Neural cell (in vitro differentiated cells): ENCODE data around the gene GPR107. TPM values are rescaled to one million over a fixed set of nuclear protein-coding genes. Genes with fewer than 3 reads are reported as not detected.

ENCODE experiments used
- H2AFZ ChIP-seq: fragments of 200-600, 300-800 bp; sonication (generic), shearing (Covaris generic); 2 replicates; pipeline ENCODE4 v1.6.0; 2014; ENCODE audit warnings: low read depth, mild to moderate bottlenecking, antibody characterized with exemption, low read length, moderate library complexity
- H3F3A ChIP-seq: fragments of 200-600 bp; shearing (Covaris generic); 2 replicates; pipeline ENCODE4 v1.6.1; 2016; ENCODE audit warnings: mild to moderate bottlenecking, moderate library complexity, mixed read lengths, antibody characterized with exemption, low read length; ENCODE audit not compliant: insufficient read depth, poor library complexity, severe bottlenecking
- H3K27ac ChIP-seq: fragments of 200-600, 300-800 bp; sonication (generic), shearing (Covaris generic); 2 replicates; pipeline ENCODE4 v1.5.1; 2014; ENCODE audit warnings: mild to moderate bottlenecking, low read length, moderate library complexity
- H3K27me3 ChIP-seq: fragments of 300-800, 200-600 bp; sonication (generic), shearing (Covaris generic); 2 replicates; pipeline ENCODE4 v1.6.0; 2014; ENCODE audit warnings: mild to moderate bottlenecking, low read depth, low read length, moderate library complexity; ENCODE audit not compliant: insufficient read depth
- H3K36me3 ChIP-seq: fragments of 300-800, 200-600 bp; sonication (generic), shearing (Covaris generic); 2 replicates; pipeline ENCODE4 v1.5.1; 2014; ENCODE audit warnings: mild to moderate bottlenecking, antibody characterized with exemption, low read length, moderate library complexity; ENCODE audit not compliant: insufficient read depth
- H3K4me2 ChIP-seq: fragments of 300-800, 200-600 bp; sonication (generic), shearing (Covaris generic); 2 replicates; pipeline ENCODE4 v1.6.0; 2014; ENCODE audit warnings: mild to moderate bottlenecking, low read length
- H3K4me3 ChIP-seq: fragments of 300-800, 200-600 bp; sonication (generic), shearing (Covaris generic); 2 replicates; pipeline ENCODE4 v1.5.1; 2014; ENCODE audit warnings: mild to moderate bottlenecking, low read length, moderate library complexity
- H3K79me2 ChIP-seq: fragments of 200-600 bp; shearing (Covaris generic); replicated peaks from 2 replicates; pipeline ENCODE4 v1.6.0; 2014; ENCODE audit warnings: mild to moderate bottlenecking, low read length, moderate library complexity; ENCODE audit not compliant: insufficient read depth
- H3K9ac ChIP-seq: fragments of 300-800, 200-600 bp; sonication (generic), shearing (Covaris generic); 2 replicates; pipeline ENCODE4 v1.6.1; 2016; ENCODE audit warnings: mild to moderate bottlenecking, low read length, mixed read lengths
- H3K9me2 ChIP-seq: fragments of 200-600 bp; shearing (Covaris generic); 2 replicates; pipeline ENCODE4 v1.6.1; 2016; ENCODE audit warnings: mild to moderate bottlenecking, low read length, mixed read lengths; ENCODE audit not compliant: insufficient read depth
- H3K9me3 ChIP-seq: fragments of 200-600, 300-800 bp; sonication (generic), shearing (Covaris generic); 2 replicates; pipeline ENCODE4 v1.6.1; 2016; ENCODE audit warnings: mild to moderate bottlenecking, mixed run types, low read length, moderate library complexity, mixed read lengths
- H4K20me1 ChIP-seq: fragments of 200-600 bp; shearing (Covaris generic); 2 replicates; pipeline ENCODE4 v1.6.1; 2016; ENCODE audit warnings: mild to moderate bottlenecking, mixed run types; ENCODE audit not compliant: insufficient read depth
- EP300 ChIP-seq: fragments of 450-650 bp; conservative IDR thresholded peaks from 2 replicates; pipeline ENCODE4 v1.6.1; 2014; ENCODE audit warnings: antibody characterized with exemption, mild to moderate bottlenecking, moderate library complexity; ENCODE audit not compliant: poor library complexity, severe bottlenecking
- EZH2 ChIP-seq: fragments of 200-600, 300-800 bp; shearing (Covaris generic), sonication (generic); IDR thresholded peaks from 2 replicates; pipeline ENCODE4 v1.6.1; 2014; ENCODE audit warnings: antibody characterized with exemption, low read length, borderline replicate concordance, mild to moderate bottlenecking; ENCODE audit not compliant: insufficient read depth, poor library complexity, severe bottlenecking
- MXI1 ChIP-seq: fragments of 450-650 bp; conservative IDR thresholded peaks from 2 replicates; pipeline ENCODE4 v1.6.1; 2014; ENCODE audit warnings: antibody characterized with exemption, mild to moderate bottlenecking; ENCODE audit not compliant: poor library complexity, severe bottlenecking
- POLR2AphosphoS5 ChIP-seq: IDR thresholded peaks from 2 replicates; pipeline ENCODE4 v1.6.1; 2012
- RAD21 ChIP-seq: fragments of 450-650 bp; conservative IDR thresholded peaks from 2 replicates; pipeline ENCODE4 v1.6.1; 2014; ENCODE audit warnings: antibody characterized with exemption, mild to moderate bottlenecking, moderate library complexity
- SMC3 ChIP-seq: fragments of 450-650 bp; conservative IDR thresholded peaks from 2 replicates; pipeline ENCODE4 v1.6.1; 2014; ENCODE audit warnings: antibody characterized with exemption, mild to moderate bottlenecking, moderate library complexity; ENCODE audit not compliant: poor library complexity
- TAF1 ChIP-seq: IDR thresholded peaks from 2 replicates; pipeline ENCODE4 v1.6.1; 2012; ENCODE audit warnings: low read depth
- polyA plus RNA-seq: library from polyadenylated mRNA; depleted of rRNA; stranded (reverse); fragments of >200 nt; gene quantifications from 2 replicates; pipeline ENCODE4 v1.2.3, GENCODE V29; 2014
- TF ChIP-seq, protein P1 (sequence below): fragments of 450-650 bp; IDR thresholded peaks from 2 replicates; pipeline ENCODE4 v1.5.1; 2014; ENCODE audit warnings: antibody characterized with exemption, mild to moderate bottlenecking, moderate library complexity; ENCODE audit not compliant: poor library complexity, severe bottlenecking
- TF ChIP-seq, protein P2 (sequence below): IDR thresholded peaks from 2 replicates; pipeline ENCODE4 v1.6.1; 2012; ENCODE audit warnings: borderline replicate concordance

GPR107 gene
- polyA plus RNA-seq, 1 donor from 2014 or later, result 21.5 TPM

- Histone ChIP-seq H3K27me3 (no peaks in the 10 kb centered on the region), H3K79me2 (peaks cover 24% of the 10 kb centered on the region), H3K4me2 (no peak overlapping the region), H3K4me3 (no peak overlapping the region), H3K9ac (no peak overlapping the region), H4K20me1 (no peaks in the 10 kb centered on the region), H3K36me3 (peaks cover 5% of the 10 kb centered on the region), H3K27ac (no peak overlapping the region), H3F3A (no peaks in the 10 kb centered on the region), H2AFZ (no peak overlapping the region), H3K9me3 (no peaks in the 10 kb centered on the region), H3K9me2 (no peaks in the 10 kb centered on the region)
- TF ChIP-seq EZH2 (no peak), MXI1 (no peak)
- TF ChIP-seq, protein P1, sequence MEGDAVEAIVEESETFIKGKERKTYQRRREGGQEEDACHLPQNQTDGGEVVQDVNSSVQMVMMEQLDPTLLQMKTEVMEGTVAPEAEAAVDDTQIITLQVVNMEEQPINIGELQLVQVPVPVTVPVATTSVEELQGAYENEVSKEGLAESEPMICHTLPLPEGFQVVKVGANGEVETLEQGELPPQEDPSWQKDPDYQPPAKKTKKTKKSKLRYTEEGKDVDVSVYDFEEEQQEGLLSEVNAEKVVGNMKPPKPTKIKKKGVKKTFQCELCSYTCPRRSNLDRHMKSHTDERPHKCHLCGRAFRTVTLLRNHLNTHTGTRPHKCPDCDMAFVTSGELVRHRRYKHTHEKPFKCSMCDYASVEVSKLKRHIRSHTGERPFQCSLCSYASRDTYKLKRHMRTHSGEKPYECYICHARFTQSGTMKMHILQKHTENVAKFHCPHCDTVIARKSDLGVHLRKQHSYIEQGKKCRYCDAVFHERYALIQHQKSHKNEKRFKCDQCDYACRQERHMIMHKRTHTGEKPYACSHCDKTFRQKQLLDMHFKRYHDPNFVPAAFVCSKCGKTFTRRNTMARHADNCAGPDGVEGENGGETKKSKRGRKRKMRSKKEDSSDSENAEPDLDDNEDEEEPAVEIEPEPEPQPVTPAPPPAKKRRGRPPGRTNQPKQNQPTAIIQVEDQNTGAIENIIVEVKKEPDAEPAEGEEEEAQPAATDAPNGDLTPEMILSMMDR, result no peak
These were observed 19.0 kb downstream of the GPR107 start for GRCh38 chr9:130072515-130073235.

DNA sequence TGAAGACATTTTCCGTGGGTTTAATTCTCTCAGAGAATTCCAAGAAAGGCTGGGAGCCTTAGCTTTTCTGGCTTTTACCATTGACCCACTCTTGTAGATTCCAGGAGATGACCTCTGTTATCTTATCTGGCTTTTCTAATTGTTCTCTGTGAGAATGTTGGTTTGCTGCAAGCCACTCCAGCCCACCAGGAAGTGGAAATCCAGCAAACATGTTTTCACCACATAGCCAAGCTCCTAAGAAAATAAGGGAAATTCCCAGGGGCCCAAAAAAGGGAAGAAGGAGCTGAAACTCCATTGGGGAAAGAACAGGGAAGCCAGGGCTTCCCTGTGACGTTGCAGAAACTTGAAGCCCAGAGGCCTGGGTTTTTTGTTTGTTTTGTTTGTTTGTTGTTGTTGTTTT, 19.7 kb downstream of the GPR107 start:
- Histone ChIP-seq H3K4me2 (no peak overlapping the region), H3K36me3 (peaks cover 5% of the 10 kb centered on the region), H3K27ac (no peak overlapping the region), H3K9me2 (no peaks in the 10 kb centered on the region), H3K27me3 (no peaks in the 10 kb centered on the region), H3K9me3 (no peaks in the 10 kb centered on the region), H4K20me1 (no peaks in the 10 kb centered on the region), H3F3A (no peaks in the 10 kb centered on the region), H3K4me3 (no peak overlapping the region), H3K9ac (no peak overlapping the region), H3K79me2 (peaks cover 19% of the 10 kb centered on the region), H2AFZ (no peak overlapping the region)
- TF ChIP-seq POLR2AphosphoS5 (no peak), EZH2 (no peak)

DNA sequence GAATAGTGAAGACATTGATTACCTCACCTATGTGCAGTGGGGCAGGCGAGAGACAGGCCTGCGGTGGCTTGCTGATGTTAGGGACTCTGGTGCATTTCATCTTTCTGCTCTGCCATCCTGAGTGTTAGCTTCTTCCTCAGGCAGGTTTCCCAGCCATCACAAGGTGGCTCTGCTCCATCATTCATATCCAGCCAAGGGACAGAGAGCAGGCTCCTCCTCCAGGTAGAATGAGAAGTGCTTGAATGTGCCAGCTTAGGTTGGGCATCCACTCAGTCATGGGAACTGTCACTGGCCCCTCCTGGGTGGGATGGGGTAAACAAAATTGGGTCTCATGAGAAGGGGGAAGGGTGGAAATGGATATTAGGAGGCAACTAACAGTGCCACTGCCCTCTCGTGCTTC, 24.8 kb downstream of the GPR107 start:
- Histone ChIP-seq H3K9me3 (no peaks in the 10 kb centered on the region), H3F3A (no peaks in the 10 kb centered on the region), H3K36me3 (peaks cover 5% of the 10 kb centered on the region), H3K4me3 (no peak overlapping the region), H3K9me2 (no peaks in the 10 kb centered on the region), H3K4me2 (no peak overlapping the region), H3K27ac (no peak overlapping the region), H3K27me3 (no peaks in the 10 kb centered on the region), H4K20me1 (no peaks in the 10 kb centered on the region), H2AFZ (no peak overlapping the region), H3K79me2 (no peaks in the 10 kb centered on the region), H3K9ac (no peak overlapping the region)
- TF ChIP-seq POLR2AphosphoS5 (no peak), EZH2 (no peak), TAF1 (no peak), RAD21 (no peak), SMC3 (no peak), MXI1 (no peak), EP300 (no peak)
- TF ChIP-seq, protein P1, result no peak
- TF ChIP-seq, protein P2, sequence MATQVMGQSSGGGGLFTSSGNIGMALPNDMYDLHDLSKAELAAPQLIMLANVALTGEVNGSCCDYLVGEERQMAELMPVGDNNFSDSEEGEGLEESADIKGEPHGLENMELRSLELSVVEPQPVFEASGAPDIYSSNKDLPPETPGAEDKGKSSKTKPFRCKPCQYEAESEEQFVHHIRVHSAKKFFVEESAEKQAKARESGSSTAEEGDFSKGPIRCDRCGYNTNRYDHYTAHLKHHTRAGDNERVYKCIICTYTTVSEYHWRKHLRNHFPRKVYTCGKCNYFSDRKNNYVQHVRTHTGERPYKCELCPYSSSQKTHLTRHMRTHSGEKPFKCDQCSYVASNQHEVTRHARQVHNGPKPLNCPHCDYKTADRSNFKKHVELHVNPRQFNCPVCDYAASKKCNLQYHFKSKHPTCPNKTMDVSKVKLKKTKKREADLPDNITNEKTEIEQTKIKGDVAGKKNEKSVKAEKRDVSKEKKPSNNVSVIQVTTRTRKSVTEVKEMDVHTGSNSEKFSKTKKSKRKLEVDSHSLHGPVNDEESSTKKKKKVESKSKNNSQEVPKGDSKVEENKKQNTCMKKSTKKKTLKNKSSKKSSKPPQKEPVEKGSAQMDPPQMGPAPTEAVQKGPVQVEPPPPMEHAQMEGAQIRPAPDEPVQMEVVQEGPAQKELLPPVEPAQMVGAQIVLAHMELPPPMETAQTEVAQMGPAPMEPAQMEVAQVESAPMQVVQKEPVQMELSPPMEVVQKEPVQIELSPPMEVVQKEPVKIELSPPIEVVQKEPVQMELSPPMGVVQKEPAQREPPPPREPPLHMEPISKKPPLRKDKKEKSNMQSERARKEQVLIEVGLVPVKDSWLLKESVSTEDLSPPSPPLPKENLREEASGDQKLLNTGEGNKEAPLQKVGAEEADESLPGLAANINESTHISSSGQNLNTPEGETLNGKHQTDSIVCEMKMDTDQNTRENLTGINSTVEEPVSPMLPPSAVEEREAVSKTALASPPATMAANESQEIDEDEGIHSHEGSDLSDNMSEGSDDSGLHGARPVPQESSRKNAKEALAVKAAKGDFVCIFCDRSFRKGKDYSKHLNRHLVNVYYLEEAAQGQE, result no peak
